Liver (tissue), 3 donors: ENCODE results near the gene CYTL1.
"Not testable (repeated sequence)": the region's sequence is repeated elsewhere in the genome, so short reads cannot be mapped to it uniquely, and the experiment has no call there.

ENCODE experiments used
- FOXA2 ChIP-seq: IDR thresholded peaks from 2 replicates; pipeline ENCODE4 v1.6.1; 2016; ENCODE audit warnings: antibody characterized with exemption
- GABPA ChIP-seq, 2 donors: IDR thresholded peaks in 1 of 2; conservative IDR thresholded peaks in 1 of 2; 2 replicates each; pipeline ENCODE4 v1.6.1; 2016; ENCODE audit warnings: antibody characterized with exemption in 2 of 2, mild to moderate bottlenecking in 1 of 2, moderate library complexity in 1 of 2
- TAF1 ChIP-seq: conservative IDR thresholded peaks from 2 replicates; pipeline ENCODE4 v1.6.1; 2016; ENCODE audit warnings: antibody characterized with exemption, mild to moderate bottlenecking
- TF ChIP-seq, protein P1 (sequence below): fragments of 150-350 bp; IDR thresholded peaks from 2 replicates; pipeline ENCODE4 v1.5.1; 2017; ENCODE audit warnings: improper control_type of control experiment, low read depth, low read length; ENCODE audit not compliant: missing input control
- donor health status: healthy.
- donor health status: healthy.

DNA sequence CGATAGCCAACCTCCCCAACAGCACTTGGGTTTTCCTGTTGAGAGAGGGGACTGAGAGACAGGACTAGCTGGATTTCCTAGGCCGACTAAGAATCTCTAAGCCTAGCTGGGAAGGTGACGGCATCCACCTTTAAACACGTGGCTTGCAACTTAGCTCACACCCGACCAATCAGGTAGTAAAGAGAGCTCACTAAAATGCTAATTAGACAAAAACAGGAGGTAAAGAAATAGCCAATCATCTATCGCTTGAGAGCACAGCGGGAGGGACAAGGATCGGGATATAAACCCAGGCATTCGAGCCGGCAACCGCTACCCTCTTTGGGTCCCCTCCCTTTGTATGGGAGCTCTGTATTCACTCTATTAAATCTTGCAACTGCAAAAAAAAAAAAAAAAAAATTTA is 12.3 kb downstream of the CYTL1 start:
- TF ChIP-seq, protein P1, sequence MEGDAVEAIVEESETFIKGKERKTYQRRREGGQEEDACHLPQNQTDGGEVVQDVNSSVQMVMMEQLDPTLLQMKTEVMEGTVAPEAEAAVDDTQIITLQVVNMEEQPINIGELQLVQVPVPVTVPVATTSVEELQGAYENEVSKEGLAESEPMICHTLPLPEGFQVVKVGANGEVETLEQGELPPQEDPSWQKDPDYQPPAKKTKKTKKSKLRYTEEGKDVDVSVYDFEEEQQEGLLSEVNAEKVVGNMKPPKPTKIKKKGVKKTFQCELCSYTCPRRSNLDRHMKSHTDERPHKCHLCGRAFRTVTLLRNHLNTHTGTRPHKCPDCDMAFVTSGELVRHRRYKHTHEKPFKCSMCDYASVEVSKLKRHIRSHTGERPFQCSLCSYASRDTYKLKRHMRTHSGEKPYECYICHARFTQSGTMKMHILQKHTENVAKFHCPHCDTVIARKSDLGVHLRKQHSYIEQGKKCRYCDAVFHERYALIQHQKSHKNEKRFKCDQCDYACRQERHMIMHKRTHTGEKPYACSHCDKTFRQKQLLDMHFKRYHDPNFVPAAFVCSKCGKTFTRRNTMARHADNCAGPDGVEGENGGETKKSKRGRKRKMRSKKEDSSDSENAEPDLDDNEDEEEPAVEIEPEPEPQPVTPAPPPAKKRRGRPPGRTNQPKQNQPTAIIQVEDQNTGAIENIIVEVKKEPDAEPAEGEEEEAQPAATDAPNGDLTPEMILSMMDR = not testable (repeated sequence)
- not testable (repeated sequence) for TF ChIP-seq FOXA2; TAF1; GABPA (IDR thresholded peaks at IDR 0.05 in 1 of 2, conservative IDR thresholded peaks at IDR 0.05 in 1 of 2)
